Measurements from ENCODE around the gene CDKN2B.

DNA sequence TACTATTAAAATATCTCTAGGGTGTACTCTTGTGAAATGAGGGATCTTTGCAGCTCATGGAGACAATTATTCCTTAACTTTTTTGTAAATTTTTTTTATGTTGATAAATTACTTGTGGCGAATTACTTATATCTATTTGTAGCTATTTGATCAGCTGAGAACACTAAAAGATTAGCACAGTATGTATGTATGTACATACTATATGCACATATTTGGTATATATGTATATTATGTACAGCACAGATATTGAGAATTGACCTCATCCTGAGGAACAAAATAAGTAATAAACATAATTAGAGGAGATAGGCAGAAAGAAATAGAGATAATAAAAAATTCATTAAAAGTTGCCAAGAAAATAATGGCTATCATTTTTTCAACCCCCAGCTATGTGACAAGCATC lies 26.7 kb downstream of the CDKN2B start:
- no peak for TF ChIP-seq POLR2A (IDR thresholded peaks at IDR 0.05)
- TF ChIP-seq, protein P1, sequence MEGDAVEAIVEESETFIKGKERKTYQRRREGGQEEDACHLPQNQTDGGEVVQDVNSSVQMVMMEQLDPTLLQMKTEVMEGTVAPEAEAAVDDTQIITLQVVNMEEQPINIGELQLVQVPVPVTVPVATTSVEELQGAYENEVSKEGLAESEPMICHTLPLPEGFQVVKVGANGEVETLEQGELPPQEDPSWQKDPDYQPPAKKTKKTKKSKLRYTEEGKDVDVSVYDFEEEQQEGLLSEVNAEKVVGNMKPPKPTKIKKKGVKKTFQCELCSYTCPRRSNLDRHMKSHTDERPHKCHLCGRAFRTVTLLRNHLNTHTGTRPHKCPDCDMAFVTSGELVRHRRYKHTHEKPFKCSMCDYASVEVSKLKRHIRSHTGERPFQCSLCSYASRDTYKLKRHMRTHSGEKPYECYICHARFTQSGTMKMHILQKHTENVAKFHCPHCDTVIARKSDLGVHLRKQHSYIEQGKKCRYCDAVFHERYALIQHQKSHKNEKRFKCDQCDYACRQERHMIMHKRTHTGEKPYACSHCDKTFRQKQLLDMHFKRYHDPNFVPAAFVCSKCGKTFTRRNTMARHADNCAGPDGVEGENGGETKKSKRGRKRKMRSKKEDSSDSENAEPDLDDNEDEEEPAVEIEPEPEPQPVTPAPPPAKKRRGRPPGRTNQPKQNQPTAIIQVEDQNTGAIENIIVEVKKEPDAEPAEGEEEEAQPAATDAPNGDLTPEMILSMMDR (IDR thresholded peaks at IDR 0.05): no peak
